Loucy (cell line): ENCODE data around the gene AIG1.

ENCODE experiments used
- H2AFZ ChIP-seq: fragments of 200-600 bp; sonication (generic); 2 replicates; pipeline ENCODE4 v1.6.0; 2016; ENCODE audit warnings: antibody characterized with exemption, mild to moderate bottlenecking, low read length, moderate library complexity
- H3F3A ChIP-seq: fragments of 200-600 bp; 2 replicates; pipeline ENCODE4 v1.6.0; 2016; ENCODE audit warnings: antibody characterized with exemption, low read depth, mild to moderate bottlenecking
- H3K27me3 ChIP-seq: fragments of 200-600 bp; sonication (generic); 2 replicates; pipeline ENCODE4 v1.6.1; 2014; ENCODE audit warnings: low read length, mild to moderate bottlenecking; ENCODE audit not compliant: insufficient read depth, poor library complexity, severe bottlenecking
- H3K36me3 ChIP-seq: fragments of 200-600 bp; sonication (generic); 2 replicates; pipeline ENCODE4 v1.6.1; 2016; ENCODE audit warnings: low read length; ENCODE audit not compliant: insufficient read depth
- H3K4me1 ChIP-seq: fragments of 200-600 bp; sonication (generic); 2 replicates; pipeline ENCODE4 v1.5.1; 2014; ENCODE audit warnings: low read length, mild to moderate bottlenecking; ENCODE audit not compliant: insufficient read depth, poor library complexity, severe bottlenecking
- H3K4me2 ChIP-seq: fragments of 200-600 bp; sonication (generic); 2 replicates; pipeline ENCODE4 v1.6.0; 2014; ENCODE audit warnings: antibody characterized with exemption, low read length, low read depth, mild to moderate bottlenecking; ENCODE audit not compliant: poor library complexity, severe bottlenecking
- H3K4me3 ChIP-seq: fragments of 200-600 bp; sonication (generic); 2 replicates; pipeline ENCODE4 v1.5.1; 2014; ENCODE audit warnings: low read length, mild to moderate bottlenecking, mixed read lengths; ENCODE audit not compliant: poor library complexity, severe bottlenecking
- H3K79me2 ChIP-seq: fragments of 200-600 bp; sonication (generic); 2 replicates; pipeline ENCODE4 v1.6.1; 2014; ENCODE audit warnings: low read length; ENCODE audit not compliant: insufficient read depth
- H3K9ac ChIP-seq: fragments of 200-600 bp; sonication (generic); 2 replicates; pipeline ENCODE4 v1.6.0; 2014; ENCODE audit warnings: mild to moderate bottlenecking, low read depth, low read length, moderate library complexity; ENCODE audit not compliant: poor library complexity, severe bottlenecking
- H3K9me2 ChIP-seq: fragments of 200-600 bp; sonication (generic); replicated peaks from 2 replicates; pipeline ENCODE4 v1.6.1; 2016; ENCODE audit warnings: low read depth, low read length, mixed read lengths
- H3K9me3 ChIP-seq: fragments of 200-600 bp; sonication (generic); 2 replicates; pipeline ENCODE4 v1.6.1; 2014; ENCODE audit warnings: mild to moderate bottlenecking, antibody characterized with exemption, low read length, low read depth; ENCODE audit not compliant: insufficient read depth
- H4K20me1 ChIP-seq: fragments of 200-600 bp; sonication (generic); 2 replicates; pipeline ENCODE4 v1.6.0; 2014; ENCODE audit warnings: antibody characterized with exemption, low read length, mild to moderate bottlenecking; ENCODE audit not compliant: insufficient read depth, poor library complexity, severe bottlenecking
- CTCF ChIP-seq: fragments of 200-600 bp; sonication (generic); conservative IDR thresholded peaks from 2 replicates; pipeline ENCODE4 v1.5.1; 2014; ENCODE audit warnings: mild to moderate bottlenecking, antibody characterized with exemption, low read length
- EZH2phosphoT487 ChIP-seq: fragments of 200-600 bp; IDR thresholded peaks from 2 replicates; pipeline ENCODE4 v1.6.1; 2018; ENCODE audit warnings: antibody characterized with exemption, mild to moderate bottlenecking, moderate library complexity, borderline replicate concordance

Gene AIG1

DNA sequence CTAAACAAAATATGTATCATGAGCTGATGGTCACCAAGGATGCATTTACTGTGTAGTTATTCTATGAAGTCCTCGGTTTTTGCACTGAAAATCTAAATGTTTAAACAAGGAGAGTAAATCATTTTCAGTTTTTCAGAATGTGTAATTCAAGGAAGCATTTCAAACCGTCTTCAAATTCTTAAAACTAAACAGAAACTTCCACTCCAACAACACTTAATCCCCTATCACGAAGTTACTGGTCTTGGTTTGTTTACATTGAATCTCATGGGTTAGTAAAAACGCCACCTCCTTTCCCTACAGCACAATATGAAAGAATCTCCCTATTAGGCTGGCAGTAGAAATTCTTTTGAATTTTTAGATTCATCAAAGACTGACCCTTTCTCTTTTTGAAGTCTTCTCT is 192.9 kb downstream of the AIG1 start:
- no peaks in the 10 kb centered on the region for H3K79me2 ChIP-seq
- H3K4me2 ChIP-seq = no peak overlapping the region
- H2AFZ ChIP-seq = no peak overlapping the region
- H3K9ac ChIP-seq = no peak overlapping the region
- H3K4me3 ChIP-seq = no peak overlapping the region
- H3K36me3 ChIP-seq = no peaks in the 10 kb centered on the region
- no peaks in the 10 kb centered on the region for H4K20me1 ChIP-seq
- no peaks in the 10 kb centered on the region for H3K27me3 ChIP-seq
- H3K4me1 ChIP-seq = no peaks in the 10 kb centered on the region
- H3K9me3 ChIP-seq = no peaks in the 10 kb centered on the region
- TF ChIP-seq EZH2phosphoT487 = no peak
- TF ChIP-seq CTCF = no peak
- no peaks in the 10 kb centered on the region for H3F3A ChIP-seq
- no peaks in the 10 kb centered on the region for H3K9me2 ChIP-seq

GRCh38 chr6:143258945-143259344 is 198.3 kb downstream of the AIG1 start:
- Histone ChIP-seq H3K79me2 (no peaks in the 10 kb centered on the region), H3K27me3 (no peaks in the 10 kb centered on the region), H3K4me2 (no peak overlapping the region), H2AFZ (no peak overlapping the region), H3K9me2 (no peaks in the 10 kb centered on the region), H3K9me3 (no peaks in the 10 kb centered on the region), H3F3A (no peaks in the 10 kb centered on the region), H3K4me3 (no peak overlapping the region), H3K4me1 (no peaks in the 10 kb centered on the region), H3K9ac (no peak overlapping the region), H4K20me1 (no peaks in the 10 kb centered on the region), H3K36me3 (no peaks in the 10 kb centered on the region)
- TF ChIP-seq CTCF (no peak), EZH2phosphoT487 (no peak)

GRCh38 chr6:143260857-143261256 is 200.2 kb downstream of the AIG1 start:
- Histone ChIP-seq H3F3A (no peaks in the 10 kb centered on the region), H3K4me3 (no peak overlapping the region), H4K20me1 (no peaks in the 10 kb centered on the region), H3K4me1 (no peaks in the 10 kb centered on the region), H3K9me3 (no peaks in the 10 kb centered on the region), H3K79me2 (no peaks in the 10 kb centered on the region), H3K4me2 (no peak overlapping the region), H3K9ac (no peak overlapping the region), H3K9me2 (no peaks in the 10 kb centered on the region), H3K36me3 (no peaks in the 10 kb centered on the region), H2AFZ (no peak overlapping the region), H3K27me3 (no peaks in the 10 kb centered on the region)
- TF ChIP-seq CTCF (no peak), EZH2phosphoT487 (no peak)
